OCI-LY3 (cell line): ENCODE results near the gene INPP5F.
"Not testable (repeated sequence)": the region's sequence is repeated elsewhere in the genome, so short reads cannot be mapped to it uniquely, and the experiment has no call there.

Source experiments
- H2AFZ ChIP-seq: fragments of 200-600, 300-600 bp; shearing (Covaris generic); 2 replicates; pipeline ENCODE4 v1.6.0; 2014; ENCODE audit warnings: antibody characterized with exemption, low read depth, low read length
- H3K27ac ChIP-seq: fragments of 200-600, 300-600 bp; sonication (generic); 2 replicates; pipeline ENCODE4 v1.5.1; 2014; ENCODE audit warnings: mild to moderate bottlenecking, low read length, moderate library complexity, mixed read lengths
- H3K27me3 ChIP-seq: fragments of 200-600, 300-600 bp; sonication (generic); 2 replicates; pipeline ENCODE4 v1.6.1; 2014; ENCODE audit warnings: low read depth, low read length, mixed read lengths
- H3K36me3 ChIP-seq: fragments of 200-600, 300-600 bp; sonication (generic); replicated peaks from 2 replicates; pipeline ENCODE3; 2014; ENCODE audit warnings: low read depth, low read length, mixed read lengths
- H3K4me1 ChIP-seq: fragments of 300-600, 200-600 bp; sonication (generic); 2 replicates; pipeline ENCODE4 v1.6.1; 2014; ENCODE audit warnings: low read length, mixed read lengths
- H3K4me2 ChIP-seq: fragments of 200-600, 300-600 bp; sonication (generic); 2 replicates; pipeline ENCODE4 v1.6.1; 2014; ENCODE audit warnings: low read length, mixed read lengths
- H3K4me3 ChIP-seq: fragments of 300-600, 200-600 bp; sonication (generic); 2 replicates; pipeline ENCODE4 v1.5.1; 2014; ENCODE audit warnings: antibody characterized with exemption, mild to moderate bottlenecking, low read length, moderate library complexity
- H3K79me2 ChIP-seq: fragments of 300-600, 200-600 bp; shearing (Covaris generic); 2 replicates; pipeline ENCODE4 v1.6.1; 2014; ENCODE audit warnings: mild to moderate bottlenecking, low read length, mixed read lengths
- H3K9ac ChIP-seq: fragments of 300-600, 200-600 bp; shearing (Covaris generic); 2 replicates; pipeline ENCODE4 v1.6.0; 2014; ENCODE audit warnings: mild to moderate bottlenecking, low read length, moderate library complexity
- H3K9me3 ChIP-seq: fragments of 200-600, 300-600 bp; shearing (Covaris generic); 2 replicates; pipeline ENCODE4 v1.6.1; 2014; ENCODE audit warnings: low read length, mixed read lengths; ENCODE audit not compliant: insufficient read depth
- H4K20me1 ChIP-seq: fragments of 200-600, 300-600 bp; sonication (generic); 2 replicates; pipeline ENCODE4 v1.6.1; 2016; ENCODE audit warnings: low read length, mixed read lengths; ENCODE audit not compliant: insufficient read depth
- CTCF ChIP-seq: fragments of 200-600, 300-600 bp; sonication (generic); IDR thresholded peaks from 2 replicates; pipeline ENCODE4 v1.5.1; 2014; ENCODE audit warnings: antibody characterized with exemption, low read length, low read depth
- EZH2phosphoT487 ChIP-seq: fragments of 200-600 bp; shearing (Covaris generic); IDR thresholded peaks from 2 replicates; pipeline ENCODE4 v1.6.1; 2018; ENCODE audit warnings: antibody characterized with exemption, mixed run types, low read depth

The INPP5F gene

GRCh38 chr10:119770928-119771327, 45.1 kb downstream of the INPP5F start:
- no peaks in the 10 kb centered on the region for H4K20me1 ChIP-seq
- H3K9me3 ChIP-seq = no peaks in the 10 kb centered on the region
- no peak overlapping the region for H3K4me2 ChIP-seq
- no peaks in the 10 kb centered on the region for H3K4me1 ChIP-seq
- H2AFZ ChIP-seq = no peak overlapping the region
- TF ChIP-seq CTCF (no peak), EZH2phosphoT487 (no peak)
- H3K9ac ChIP-seq = no peak overlapping the region
- no peaks in the 10 kb centered on the region for H3K27me3 ChIP-seq
- H3K27ac ChIP-seq = no peak overlapping the region
- no peaks in the 10 kb centered on the region for H3K36me3 ChIP-seq
- H3K79me2 ChIP-seq = no peaks in the 10 kb centered on the region
- H3K4me3 ChIP-seq = no peak overlapping the region

GRCh38 chr10:119772334-119772733, 46.5 kb downstream of the INPP5F start:
- Histone ChIP-seq H3K9ac (no peak overlapping the region), H3K27me3 (no peaks in the 10 kb centered on the region), H2AFZ (no peak overlapping the region), H3K4me3 (no peak overlapping the region), H3K27ac (no peak overlapping the region), H3K36me3 (no peaks in the 10 kb centered on the region), H3K4me2 (no peak overlapping the region), H3K79me2 (no peaks in the 10 kb centered on the region), H4K20me1 (no peaks in the 10 kb centered on the region), H3K4me1 (no peaks in the 10 kb centered on the region), H3K9me3 (no peaks in the 10 kb centered on the region)
- TF ChIP-seq CTCF = no peak
- TF ChIP-seq EZH2phosphoT487 = no peak

- H2AFZ ChIP-seq, H4K20me1 ChIP-seq, H3K79me2 ChIP-seq, H3K4me2 ChIP-seq, H3K9ac ChIP-seq, H3K27ac ChIP-seq, H3K9me3 ChIP-seq, H3K4me1 ChIP-seq, H3K4me3 ChIP-seq, H3K36me3 ChIP-seq, H3K27me3 ChIP-seq: not testable (repeated sequence)
Observed at GRCh38 chr10:119773041-119773440, 47.2 kb downstream of the INPP5F start.

GRCh38 chr10:119775529-119775928, 49.7 kb downstream of the INPP5F start:
- no peak overlapping the region for H3K9ac ChIP-seq
- H3K79me2 ChIP-seq = no peaks in the 10 kb centered on the region
- H3K27me3 ChIP-seq = no peaks in the 10 kb centered on the region
- H3K36me3 ChIP-seq = no peaks in the 10 kb centered on the region
- H4K20me1 ChIP-seq = peaks cover 3% of the 10 kb centered on the region; the same call in 1 of the 2 replicates
- TF ChIP-seq CTCF (no peak), EZH2phosphoT487 (no peak)
- no peak overlapping the region for H2AFZ ChIP-seq
- no peaks in the 10 kb centered on the region for H3K9me3 ChIP-seq
- H3K4me3 ChIP-seq = no peak overlapping the region
- no peak overlapping the region for H3K27ac ChIP-seq
- H3K4me2 ChIP-seq = no peak overlapping the region
- no peaks in the 10 kb centered on the region for H3K4me1 ChIP-seq

GRCh38 chr10:119776536-119776935, 50.7 kb downstream of the INPP5F start:
- no peaks in the 10 kb centered on the region for H3K36me3 ChIP-seq
- H3K4me3 ChIP-seq = no peak overlapping the region
- no peaks in the 10 kb centered on the region for H3K9me3 ChIP-seq
- no peaks in the 10 kb centered on the region for H3K79me2 ChIP-seq
- TF ChIP-seq EZH2phosphoT487 = no peak
- no peak for TF ChIP-seq CTCF
- H2AFZ ChIP-seq = no peak overlapping the region
- H3K27me3 ChIP-seq = no peaks in the 10 kb centered on the region
- H3K4me2 ChIP-seq = no peak overlapping the region
- peaks cover 3% of the 10 kb centered on the region; the same call in 1 of the 2 replicates for H4K20me1 ChIP-seq
- no peaks in the 10 kb centered on the region for H3K4me1 ChIP-seq
- H3K9ac ChIP-seq = no peak overlapping the region
- no peak overlapping the region for H3K27ac ChIP-seq
